Measurements from ENCODE around the gene KLKB1. TPM values are rescaled to one million over a fixed set of nuclear protein-coding genes. Genes with fewer than 3 reads are reported as not detected.
"Not testable (repeated sequence)": the region's sequence is repeated elsewhere in the genome, so short reads cannot be mapped to it uniquely, and the experiment has no call there.

Gene KLKB1
- total RNA-seq, 3 donors from 2014 or later = 1.1 to 2.4 (median 1.5) TPM

DNA sequence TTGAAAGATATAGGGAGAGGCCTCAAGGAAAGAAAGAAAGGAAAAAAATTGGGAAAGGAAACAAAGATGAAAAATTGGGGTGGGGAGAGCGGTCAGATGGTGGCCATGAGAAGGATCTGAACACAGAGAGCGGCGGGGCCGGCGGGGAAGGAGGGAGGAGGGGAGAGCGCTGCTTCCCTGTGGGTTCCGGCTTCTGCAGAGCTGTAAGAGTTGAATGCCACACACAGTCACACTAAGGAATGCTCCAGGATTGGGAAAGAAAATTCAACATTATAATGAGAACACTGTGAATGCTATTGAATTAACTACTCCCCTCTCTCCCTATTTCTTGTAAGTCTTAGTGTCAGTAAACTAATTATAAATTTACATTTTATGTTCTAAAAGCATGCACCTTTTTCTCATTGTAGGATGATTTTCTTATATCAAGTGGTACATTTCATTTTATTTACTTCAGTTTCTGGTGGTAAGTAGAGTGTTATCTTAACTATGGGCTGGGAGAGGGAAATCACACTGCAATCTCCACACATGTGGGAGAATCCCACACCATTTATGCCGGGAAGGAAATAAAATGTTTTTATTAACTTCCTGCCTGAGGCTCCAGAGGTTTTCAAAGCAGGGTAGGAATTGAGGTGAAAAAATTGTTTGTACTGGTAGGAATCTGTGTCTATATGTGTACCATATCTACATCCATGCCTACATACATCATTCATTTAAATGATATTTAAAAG, 39.6 kb downstream of the KLKB1 start:
- peaks cover 3% of the 10 kb centered on the region for H3K4me1 ChIP-seq (ENCODE audit: low read depth)
- intact Hi-C loops (cut with DNase I, micrococcal nuclease) = no loop called here
- no peak overlapping the region for H3K4me3 ChIP-seq
- H3K9me3 ChIP-seq = no peaks in the 10 kb centered on the region
- ATAC-seq (peak; percentile 69), DNase-seq (peak in 1 of 3 donors; percentile 5)
- TF ChIP-seq, protein P1, sequence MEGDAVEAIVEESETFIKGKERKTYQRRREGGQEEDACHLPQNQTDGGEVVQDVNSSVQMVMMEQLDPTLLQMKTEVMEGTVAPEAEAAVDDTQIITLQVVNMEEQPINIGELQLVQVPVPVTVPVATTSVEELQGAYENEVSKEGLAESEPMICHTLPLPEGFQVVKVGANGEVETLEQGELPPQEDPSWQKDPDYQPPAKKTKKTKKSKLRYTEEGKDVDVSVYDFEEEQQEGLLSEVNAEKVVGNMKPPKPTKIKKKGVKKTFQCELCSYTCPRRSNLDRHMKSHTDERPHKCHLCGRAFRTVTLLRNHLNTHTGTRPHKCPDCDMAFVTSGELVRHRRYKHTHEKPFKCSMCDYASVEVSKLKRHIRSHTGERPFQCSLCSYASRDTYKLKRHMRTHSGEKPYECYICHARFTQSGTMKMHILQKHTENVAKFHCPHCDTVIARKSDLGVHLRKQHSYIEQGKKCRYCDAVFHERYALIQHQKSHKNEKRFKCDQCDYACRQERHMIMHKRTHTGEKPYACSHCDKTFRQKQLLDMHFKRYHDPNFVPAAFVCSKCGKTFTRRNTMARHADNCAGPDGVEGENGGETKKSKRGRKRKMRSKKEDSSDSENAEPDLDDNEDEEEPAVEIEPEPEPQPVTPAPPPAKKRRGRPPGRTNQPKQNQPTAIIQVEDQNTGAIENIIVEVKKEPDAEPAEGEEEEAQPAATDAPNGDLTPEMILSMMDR (IDR thresholded peaks at IDR 0.05) = no peak
- H3K36me3 ChIP-seq (ENCODE audit: low read depth) = no peaks in the 10 kb centered on the region

DNA sequence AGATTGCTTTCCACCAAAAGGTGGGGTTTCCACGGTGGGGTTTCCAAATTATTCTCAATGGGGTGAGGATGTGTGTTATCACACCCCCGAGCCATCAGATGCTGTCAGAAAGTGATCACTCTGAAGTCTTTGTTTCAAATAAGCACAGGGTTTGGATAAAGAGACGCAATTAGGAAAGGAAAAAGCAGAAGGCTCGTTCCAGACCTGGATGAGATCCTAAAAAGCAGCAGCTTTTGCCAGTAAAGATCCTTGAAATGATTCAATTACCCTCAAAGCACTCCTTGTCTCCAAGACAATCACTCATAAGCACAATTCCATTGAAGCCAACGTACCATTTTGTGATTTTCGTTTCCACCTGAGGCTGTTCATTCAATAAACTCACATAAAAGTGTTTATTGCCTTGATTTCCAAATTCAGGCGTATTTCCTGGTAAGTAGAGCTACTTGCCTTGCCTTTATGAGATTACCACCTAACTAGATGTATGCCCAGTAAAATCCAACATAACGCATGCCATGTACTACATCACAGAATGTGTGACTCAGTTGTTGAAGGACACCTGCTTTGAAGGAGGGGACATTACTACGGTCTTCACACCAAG, 43.9 kb downstream of the KLKB1 start:
- ATAC-seq (peak; percentile 54), DNase-seq (no peak)
- intact Hi-C loops (cut with DNase I, micrococcal nuclease) = no loop called here
- Histone ChIP-seq H3K4me3 (no peak overlapping the region), H3K36me3 (ENCODE audit: low read depth) (no peaks in the 10 kb centered on the region), H3K9me3 (no peaks in the 10 kb centered on the region), H3K4me1 (ENCODE audit: low read depth) (peaks cover 3% of the 10 kb centered on the region)
- TF ChIP-seq, protein P1 (IDR thresholded peaks at IDR 0.05) = no peak

DNA sequence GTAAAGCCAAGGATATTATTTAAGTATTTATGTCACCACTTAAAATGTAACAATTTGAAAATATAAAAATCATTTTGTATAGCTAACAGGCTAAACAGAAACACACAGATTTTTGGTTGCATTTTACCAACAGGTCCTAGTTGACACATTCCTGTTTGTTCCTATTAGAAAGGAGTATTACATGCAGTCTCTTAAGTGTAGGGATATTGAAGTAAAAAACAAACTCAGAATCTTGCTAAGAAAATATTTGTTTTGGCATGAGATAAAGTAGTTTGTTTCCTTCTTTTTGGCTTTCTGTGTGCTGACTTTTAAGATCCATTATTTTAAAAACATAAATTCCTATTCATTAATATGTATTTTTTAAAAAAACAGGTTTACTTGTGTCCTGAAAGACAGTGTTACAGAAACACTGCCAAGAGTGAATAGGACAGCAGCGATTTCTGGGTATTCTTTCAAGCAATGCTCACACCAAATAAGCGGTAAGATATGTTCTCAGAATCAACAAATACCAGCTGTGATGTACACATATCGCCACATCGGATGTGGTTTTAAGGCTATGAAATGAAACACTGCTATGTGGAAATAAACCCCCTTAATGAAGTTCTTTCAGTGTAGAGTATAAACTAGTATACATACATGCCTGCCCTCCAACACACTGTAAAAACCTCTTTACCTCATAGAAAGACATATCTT, 45.5 kb downstream of the KLKB1 start:
- Histone ChIP-seq H3K4me3 (no peak overlapping the region), H3K36me3 (ENCODE audit: low read depth) (no peaks in the 10 kb centered on the region), H3K4me1 (ENCODE audit: low read depth) (no peaks in the 10 kb centered on the region), H3K9me3 (no peaks in the 10 kb centered on the region)
- TF ChIP-seq, protein P1 (IDR thresholded peaks at IDR 0.05) = no peak
- no peak for DNase-seq
- intact Hi-C loops (cut with DNase I, micrococcal nuclease) = no loop called here
- no peak for ATAC-seq

DNA sequence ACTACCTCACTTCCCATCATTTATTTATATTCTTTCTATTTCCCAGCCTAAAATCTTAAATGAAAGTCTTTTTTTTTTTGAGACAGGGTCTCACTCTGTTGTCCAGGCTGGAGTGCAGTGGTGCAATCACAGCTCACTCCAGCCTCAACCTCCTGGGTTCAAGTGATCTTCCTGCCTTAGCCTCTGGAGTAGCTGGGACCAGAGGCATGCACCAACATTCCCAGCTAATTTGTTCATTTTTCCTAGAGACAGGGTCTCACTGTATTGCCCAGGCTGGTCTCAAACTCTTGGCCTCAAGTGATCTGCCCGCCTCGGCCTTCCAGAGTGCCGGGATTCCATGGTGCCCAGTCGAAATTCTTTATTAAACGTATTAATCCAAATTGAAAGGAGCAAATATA, 46.1 kb downstream of the KLKB1 start:
- H3K9me3 ChIP-seq; H3K36me3 ChIP-seq (ENCODE audit: low read depth); H3K4me1 ChIP-seq (ENCODE audit: low read depth); DNase-seq; ATAC-seq; H3K4me3 ChIP-seq; intact Hi-C loops (cut with DNase I, micrococcal nuclease): not testable (repeated sequence)

DNA sequence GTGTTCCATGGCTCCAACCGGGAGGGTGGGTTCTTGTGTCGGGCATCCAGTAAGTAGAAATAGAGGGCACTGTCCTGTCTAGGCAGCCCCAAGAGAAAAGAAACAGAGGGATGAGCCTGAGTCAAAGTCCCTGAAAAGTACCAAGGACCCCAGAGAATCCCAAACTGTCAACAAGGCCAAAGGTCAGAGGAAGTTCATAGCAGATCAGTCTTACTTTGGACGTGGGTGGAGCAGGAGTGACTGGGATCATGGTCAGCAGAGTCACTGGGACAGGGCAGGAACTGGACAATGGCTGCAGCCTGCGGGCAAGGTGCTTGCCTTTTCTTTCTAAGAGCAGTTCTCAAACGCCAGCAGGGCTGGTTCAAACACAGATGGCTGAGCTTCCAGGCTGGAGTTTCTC, 56.0 kb downstream of the KLKB1 start:
- no peaks in the 10 kb centered on the region for H3K9me3 ChIP-seq

More for the DNA sequence above, 56.0 kb downstream of the KLKB1 start:
- TF ChIP-seq, protein P1 (IDR thresholded peaks at IDR 0.05) = no peak
- no peaks in the 10 kb centered on the region for H3K4me1 ChIP-seq (ENCODE audit: low read depth)
- no peak overlapping the region for H3K4me3 ChIP-seq
- no peaks in the 10 kb centered on the region for H3K36me3 ChIP-seq (ENCODE audit: low read depth)
- DNase-seq = no peak
- ATAC-seq = no peak
- intact Hi-C loops (cut with DNase I, micrococcal nuclease) = no loop called here
